H9 (cell line): ENCODE results near the gene PPFIBP2. TPM values are rescaled to one million over a fixed set of nuclear protein-coding genes. Genes with fewer than 3 reads are reported as not detected.

Experiments used
- DNase-seq: peaks from one replicate; pipeline ENCODE4 v3.0.0-alpha.2; 2017
- H2AFZ ChIP-seq: one replicate; pipeline ENCODE4 v1.6.1; 2013; ENCODE audit warnings: mild to moderate bottlenecking, low read length, control low read depth, moderate library complexity
- H2AK5ac ChIP-seq: 2 replicates; pipeline ENCODE4 v1.6.1; 2013; ENCODE audit warnings: low read length, control low read depth, mixed read lengths; ENCODE audit not compliant: insufficient read length
- H2BK120ac ChIP-seq: one replicate; pipeline ENCODE4 v1.6.1; 2013; ENCODE audit warnings: low read depth, mild to moderate bottlenecking, low read length, control low read depth, inconsistent platforms; ENCODE audit not compliant: poor library complexity, severe bottlenecking
- H2BK12ac ChIP-seq: 2 replicates; pipeline ENCODE4 v1.6.1; 2013; ENCODE audit warnings: low read length, control low read depth, mixed read lengths, low read depth; ENCODE audit not compliant: insufficient read length
- H2BK15ac ChIP-seq: 2 replicates; pipeline ENCODE4 v1.6.1; 2013; ENCODE audit warnings: low read depth, low read length, control low read depth
- H2BK20ac ChIP-seq: one replicate; pipeline ENCODE4 v1.6.1; 2013; ENCODE audit warnings: low read depth, mild to moderate bottlenecking, low read length, control low read depth, inconsistent platforms; ENCODE audit not compliant: poor library complexity, severe bottlenecking
- H2BK5ac ChIP-seq: 2 replicates; pipeline ENCODE4 v1.6.1; 2013; ENCODE audit warnings: low read length, control low read depth, mixed read lengths; ENCODE audit not compliant: insufficient read length
- H3K14ac ChIP-seq: 2 replicates; pipeline ENCODE4 v1.6.1; 2013; ENCODE audit warnings: low read length, control low read depth; ENCODE audit not compliant: insufficient read depth
- H3K18ac ChIP-seq: 2 replicates; pipeline ENCODE4 v1.6.1; 2013; ENCODE audit warnings: low read depth, mild to moderate bottlenecking, mixed read lengths, low read length, control low read depth; ENCODE audit not compliant: insufficient read length
- H3K23ac ChIP-seq: 2 replicates; pipeline ENCODE4 v1.6.1; 2013; ENCODE audit warnings: low read length, control low read depth, mixed read lengths, low read depth; ENCODE audit not compliant: insufficient read length
- H3K23me2 ChIP-seq: 2 replicates; pipeline ENCODE4 v1.6.1; 2013; ENCODE audit warnings: low read depth, mild to moderate bottlenecking, mixed read lengths, low read length, control low read depth; ENCODE audit not compliant: insufficient read length, poor library complexity, severe bottlenecking
- H3K27ac ChIP-seq: 2 replicates; pipeline ENCODE4 v1.5.1; 2013; ENCODE audit warnings: low read length, control low read depth, mixed read lengths, low read depth; ENCODE audit not compliant: insufficient read length
- H3K27me3 ChIP-seq: 2 replicates; pipeline ENCODE4 v1.6.1; 2013; ENCODE audit warnings: low read length, control low read depth, inconsistent platforms; ENCODE audit not compliant: insufficient read depth
- H3K4ac ChIP-seq: 2 replicates; pipeline ENCODE4 v1.6.1; 2013; ENCODE audit warnings: low read depth, mild to moderate bottlenecking, control low read depth, inconsistent platforms, low read length, moderate library complexity
- H3K4me1 ChIP-seq: 2 replicates; pipeline ENCODE4 v1.6.1; 2013; ENCODE audit warnings: low read length, control low read depth, inconsistent platforms; ENCODE audit not compliant: insufficient read depth
- H3K4me2 ChIP-seq: 2 replicates; pipeline ENCODE4 v1.6.1; 2013; ENCODE audit warnings: low read length, control low read depth, mixed read lengths; ENCODE audit not compliant: insufficient read length, insufficient read depth
- H3K56ac ChIP-seq: 2 replicates; pipeline ENCODE4 v1.6.1; 2013; ENCODE audit warnings: low read depth, mild to moderate bottlenecking, mixed read lengths, low read length, control low read depth; ENCODE audit not compliant: insufficient read length
- H3K79me1 ChIP-seq: 2 replicates; pipeline ENCODE4 v1.6.1; 2013; ENCODE audit warnings: low read depth, mild to moderate bottlenecking, moderate library complexity, low read length, control low read depth, inconsistent platforms; ENCODE audit not compliant: insufficient read depth, poor library complexity, severe bottlenecking
- H3K79me2 ChIP-seq: 2 replicates; pipeline ENCODE4 v1.6.1; 2013; ENCODE audit warnings: low read length, control low read depth, inconsistent platforms; ENCODE audit not compliant: insufficient read depth
- H3K9ac ChIP-seq: 2 replicates; pipeline ENCODE4 v1.6.1; 2013; ENCODE audit warnings: low read length, control low read depth, mixed read lengths; ENCODE audit not compliant: insufficient read length; ENCODE audit errors: extremely low read depth
- H3K9me3 ChIP-seq: one replicate; pipeline ENCODE4 v1.6.1; 2013; ENCODE audit warnings: low read depth, low read length, inconsistent platforms; ENCODE audit not compliant: control insufficient read depth
- H3T11ph ChIP-seq: one replicate; pipeline ENCODE4 v1.6.1; 2013; ENCODE audit warnings: mild to moderate bottlenecking, low read length, control low read depth, inconsistent platforms
- H4K20me1 ChIP-seq: one replicate; pipeline ENCODE4 v1.6.1; 2013; ENCODE audit not compliant: control insufficient read depth, insufficient read length, insufficient read depth
- H4K5ac ChIP-seq: 2 replicates; pipeline ENCODE4 v1.6.1; 2013; ENCODE audit warnings: low read depth, mild to moderate bottlenecking, mixed read lengths, low read length, control low read depth; ENCODE audit not compliant: insufficient read length
- H4K8ac ChIP-seq: replicated peaks from 2 replicates; pipeline ENCODE4 v1.6.1; 2013; ENCODE audit warnings: low read length, control low read depth, mixed read lengths, low read depth; ENCODE audit not compliant: insufficient read length
- H4K91ac ChIP-seq: 2 replicates; pipeline ENCODE4 v1.6.1; 2013; ENCODE audit warnings: low read depth, mild to moderate bottlenecking, moderate library complexity, mixed read lengths, low read length, control low read depth; ENCODE audit not compliant: insufficient read length
- H3K27ac Mint-ChIP-seq, 3 experiments: 2 replicates in 2 of 3; 3 replicates in 1 of 3; pipeline ENCODE4 v1.8.0; 2020 to 2021; ENCODE audit warnings: mixed read lengths in 3 of 3, mild to moderate bottlenecking in 1 of 3, moderate library complexity in 1 of 3
- H3K27me3 Mint-ChIP-seq: 2 replicates; pipeline ENCODE4 v1.8.0; 2021; ENCODE audit warnings: low read depth, mild to moderate bottlenecking, moderate library complexity, mixed read lengths
- H3K36me3 Mint-ChIP-seq, 3 experiments: 2 replicates in 2 of 3; 3 replicates in 1 of 3; pipeline ENCODE4 v1.8.0; 2020 to 2021; ENCODE audit warnings: low read depth in 3 of 3, mixed read lengths in 3 of 3; ENCODE audit not compliant: insufficient read depth in 1 of 3
- H3K4me1 Mint-ChIP-seq, 2 experiments: 2 replicates each; pipeline ENCODE4 v1.8.0; 2020; ENCODE audit warnings: mixed read lengths in 2 of 2
- H3K4me3 Mint-ChIP-seq, 2 experiments: 2 replicates in 1 of 2; 3 replicates in 1 of 2; pipeline ENCODE4 v1.8.0; 2020 to 2021; ENCODE audit warnings: mild to moderate bottlenecking in 2 of 2, mixed read lengths in 2 of 2, moderate library complexity in 1 of 2
- H3K9me3 Mint-ChIP-seq, 2 experiments: 2 replicates in 1 of 2; 3 replicates in 1 of 2; pipeline ENCODE4 v1.8.0; 2020; ENCODE audit warnings: mild to moderate bottlenecking in 2 of 2, mixed read lengths in 2 of 2, moderate library complexity in 1 of 2
- CTCF ChIP-seq: fragments of 200-600 bp; sonication (generic); conservative IDR thresholded peaks from 3 replicates; pipeline ENCODE4 v1.8.0; 2021; ENCODE audit warnings: antibody characterized with exemption, mild to moderate bottlenecking
- WGBS: extraction: QIAGEN DNeasy Blood & Tissue Kit; methylation state at CpG from one replicate; pipeline ENCODE4 v1.1.7; 2013; ENCODE audit warnings: missing lambda C conversion rate, low lambda C conversion rate, mixed read lengths; ENCODE audit not compliant: insufficient read length; ENCODE audit errors: extremely low coverage; 5-methylcytosine and 5-hydroxymethylcytosine counted together
- total RNA-seq: library from RNA; stranded (reverse); gene quantifications from 2 replicates; pipeline ENCODE4 v1.2.1, GENCODE V29; 2021

PPFIBP2 gene
- total RNA-seq, 1 experiment from 2014 or later, result 8.3 TPM

GRCh38 chr11:7493670-7494069 lies 20.1 kb upstream of the PPFIBP2 start:
- Histone ChIP-seq H2BK20ac (no peak overlapping the region), H3K14ac (no peak overlapping the region), H4K91ac (no peak overlapping the region), H4K8ac (no peak overlapping the region), H2BK5ac (no peak overlapping the region), H3K27me3 (no peaks in the 10 kb centered on the region), H3K9ac (no peak overlapping the region), H3K18ac (no peak overlapping the region), H2BK15ac (no peak overlapping the region), H3K23me2 (peaks cover 2% of the 10 kb centered on the region), H2BK12ac (no peak overlapping the region), H3K56ac (no peak overlapping the region), H2BK120ac (no peak overlapping the region), H4K5ac (no peak overlapping the region), H2AK5ac (no peak overlapping the region), H3K9me3 (no peaks in the 10 kb centered on the region), H3K79me1 (no peaks in the 10 kb centered on the region), H2AFZ (no peak overlapping the region), H3K4me1 (peaks cover 3% of the 10 kb centered on the region; the same call in 1 of the 2 replicates), H3K79me2 (no peaks in the 10 kb centered on the region), H3T11ph (no peak overlapping the region), H3K27ac (no peak overlapping the region), H4K20me1 (no peaks in the 10 kb centered on the region), H3K4me2 (no peak overlapping the region), H3K23ac (no peak overlapping the region), H3K4ac (no peak overlapping the region)
- no peaks in the 10 kb centered on the region for H3K9me3 Mint-ChIP-seq
- no peak for DNase-seq
- peaks cover 20 to 24% of the 10 kb centered on the region in 2 experiments for H3K4me1 Mint-ChIP-seq
- H3K36me3 Mint-ChIP-seq, result no peaks in the 10 kb centered on the region
- H3K27me3 Mint-ChIP-seq, result no peaks in the 10 kb centered on the region
- H3K4me3 Mint-ChIP-seq, result no peak overlapping the region
- H3K27ac Mint-ChIP-seq, result no peak overlapping the region
- no peak for TF ChIP-seq CTCF
- WGBS, result no CpG with 5 or more reads among the region's 2 CpGs
